C4-2B (cell line): ENCODE data around the gene BEGAIN.

Experiments
- ZFX ChIP-seq: fragments of 450-650 bp; IDR thresholded peaks from 2 replicates; pipeline ENCODE4 v1.6.1; 2017
- TF ChIP-seq, protein P1 (sequence below): fragments of 450-650 bp; conservative IDR thresholded peaks from 2 replicates; pipeline ENCODE4 v1.5.1; 2017; ENCODE audit warnings: mild to moderate bottlenecking

DNA sequence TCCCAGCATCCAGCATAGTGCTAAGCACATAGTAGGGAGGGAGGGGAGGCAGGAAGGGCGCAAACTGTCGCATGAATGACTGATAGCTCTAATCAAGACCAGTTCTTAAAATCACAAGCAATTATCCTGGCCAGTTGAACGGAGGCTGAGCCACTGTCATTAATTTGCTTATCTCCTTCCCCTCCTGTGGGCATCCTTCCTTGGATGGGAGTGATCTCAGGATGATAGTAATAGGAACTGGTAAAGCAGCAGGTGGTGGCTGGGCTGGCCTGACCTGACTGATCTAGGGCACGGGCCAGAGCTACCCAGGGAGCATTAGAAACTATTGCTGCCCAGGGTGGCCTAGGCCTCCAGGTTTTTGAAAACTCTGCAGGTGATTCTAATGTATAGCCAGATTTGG, 97.0 kb downstream of the BEGAIN start:
- TF ChIP-seq, protein P1, sequence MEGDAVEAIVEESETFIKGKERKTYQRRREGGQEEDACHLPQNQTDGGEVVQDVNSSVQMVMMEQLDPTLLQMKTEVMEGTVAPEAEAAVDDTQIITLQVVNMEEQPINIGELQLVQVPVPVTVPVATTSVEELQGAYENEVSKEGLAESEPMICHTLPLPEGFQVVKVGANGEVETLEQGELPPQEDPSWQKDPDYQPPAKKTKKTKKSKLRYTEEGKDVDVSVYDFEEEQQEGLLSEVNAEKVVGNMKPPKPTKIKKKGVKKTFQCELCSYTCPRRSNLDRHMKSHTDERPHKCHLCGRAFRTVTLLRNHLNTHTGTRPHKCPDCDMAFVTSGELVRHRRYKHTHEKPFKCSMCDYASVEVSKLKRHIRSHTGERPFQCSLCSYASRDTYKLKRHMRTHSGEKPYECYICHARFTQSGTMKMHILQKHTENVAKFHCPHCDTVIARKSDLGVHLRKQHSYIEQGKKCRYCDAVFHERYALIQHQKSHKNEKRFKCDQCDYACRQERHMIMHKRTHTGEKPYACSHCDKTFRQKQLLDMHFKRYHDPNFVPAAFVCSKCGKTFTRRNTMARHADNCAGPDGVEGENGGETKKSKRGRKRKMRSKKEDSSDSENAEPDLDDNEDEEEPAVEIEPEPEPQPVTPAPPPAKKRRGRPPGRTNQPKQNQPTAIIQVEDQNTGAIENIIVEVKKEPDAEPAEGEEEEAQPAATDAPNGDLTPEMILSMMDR = no peak
- no peak for TF ChIP-seq ZFX
